Upper lobe of right lung (tissue), 1 donor: Measurements from ENCODE around the gene TRIM21. TPM values are rescaled to one million over a fixed set of nuclear protein-coding genes. Genes with fewer than 3 reads are reported as not detected.
"Not testable (repeated sequence)": the region's sequence is repeated elsewhere in the genome, so short reads cannot be mapped to it uniquely, and the experiment has no call there.

Experiments used
- ATAC-seq: fragments of 200-7000 bp; cut with Tn5 transposase; one replicate; pipeline ENCODE4 v1.9.1; 2020; ENCODE audit warnings: mild to moderate bottlenecking, moderate library complexity
- DNase-seq: peaks from one replicate; pipeline ENCODE4 v3.0.0-alpha.2; 2020
- H3K27ac ChIP-seq: fragments of 200-600 bp; one replicate; pipeline ENCODE4 v1.8.0; 2022
- H3K27me3 ChIP-seq: fragments of 200-600 bp; one replicate; pipeline ENCODE4 v1.8.0; 2022; ENCODE audit warnings: mild to moderate bottlenecking
- H3K36me3 ChIP-seq: fragments of 200-600 bp; one replicate; pipeline ENCODE4 v1.8.0; 2022
- H3K4me1 ChIP-seq: fragments of 200-600 bp; one replicate; pipeline ENCODE4 v1.8.0; 2022
- H3K4me3 ChIP-seq: fragments of 200-600 bp; one replicate; pipeline ENCODE4 v1.8.0; 2022; ENCODE audit warnings: mild to moderate bottlenecking
- H3K9me3 ChIP-seq: fragments of 200-600 bp; one replicate; pipeline ENCODE4 v1.8.0; 2022
- intact Hi-C: fragments of 100-400 bp; cut with DNase I; formaldehyde crosslinking; loops from one replicate; pipeline ENCODE4 v1.11.0; 2022
- total RNA-seq: library from RNA; stranded (reverse); fragmentation: NEBNext Ultra II Directional; extraction: Animal tissue kit (Norgen Biotek cat#: 25700); gene quantifications from one replicate; pipeline ENCODE4 v1.2.1, GENCODE V29; 2021
- TF ChIP-seq, protein P1 (sequence below): fragments of 200-600 bp; IDR thresholded peaks from one replicate; pipeline ENCODE4 v1.8.0; 2022; ENCODE audit warnings: antibody characterized with exemption
- donor health status: DM: no; HTN: yes; CAD: no; lungs with severe emphysema.

Gene TRIM21
- total RNA-seq, 1 donor from 2014 or later: 34.1 TPM

DNA sequence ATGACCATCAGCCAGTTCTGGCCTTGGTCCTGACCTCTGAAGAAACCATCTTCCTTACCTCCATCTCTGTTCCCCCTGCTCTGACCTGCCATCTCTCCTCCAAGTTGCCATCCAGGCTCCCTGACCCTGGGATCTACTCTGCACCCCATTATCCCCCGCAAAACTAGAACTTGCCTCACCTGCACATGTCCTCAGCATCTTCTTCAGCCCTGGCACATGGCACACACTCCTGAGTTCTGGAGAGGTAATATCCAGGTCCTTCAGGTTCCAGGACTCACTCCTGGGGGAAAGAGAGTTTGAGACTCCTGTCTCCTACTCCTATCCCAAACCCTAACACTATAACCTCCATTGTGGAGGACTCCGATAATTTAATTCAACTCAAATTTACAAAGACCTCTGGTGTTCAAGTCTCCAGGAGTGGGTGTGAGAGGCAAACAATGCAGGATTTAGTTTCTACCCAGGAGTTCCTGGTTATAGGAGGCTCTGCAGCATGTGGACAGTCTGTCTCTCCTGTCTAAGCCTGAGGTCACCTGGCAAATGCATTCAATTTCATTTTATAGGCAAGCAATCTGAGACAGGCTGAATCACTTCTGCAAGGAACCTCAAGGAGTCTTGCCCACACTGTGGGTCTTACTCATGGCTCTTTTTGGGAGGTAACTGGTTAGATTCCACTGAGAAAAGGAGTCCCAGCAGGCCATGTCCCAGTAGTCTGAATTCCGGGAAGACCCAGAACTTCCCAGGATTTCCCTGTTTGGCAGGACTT is 7.3 kb downstream of the TRIM21 start:
- no peak overlapping the region for H3K27ac ChIP-seq
- no peaks in the 10 kb centered on the region for H3K27me3 ChIP-seq
- no peak for ATAC-seq
- H3K4me3 ChIP-seq: no peak overlapping the region
- intact Hi-C loops: no loop called here
- TF ChIP-seq, protein P1, sequence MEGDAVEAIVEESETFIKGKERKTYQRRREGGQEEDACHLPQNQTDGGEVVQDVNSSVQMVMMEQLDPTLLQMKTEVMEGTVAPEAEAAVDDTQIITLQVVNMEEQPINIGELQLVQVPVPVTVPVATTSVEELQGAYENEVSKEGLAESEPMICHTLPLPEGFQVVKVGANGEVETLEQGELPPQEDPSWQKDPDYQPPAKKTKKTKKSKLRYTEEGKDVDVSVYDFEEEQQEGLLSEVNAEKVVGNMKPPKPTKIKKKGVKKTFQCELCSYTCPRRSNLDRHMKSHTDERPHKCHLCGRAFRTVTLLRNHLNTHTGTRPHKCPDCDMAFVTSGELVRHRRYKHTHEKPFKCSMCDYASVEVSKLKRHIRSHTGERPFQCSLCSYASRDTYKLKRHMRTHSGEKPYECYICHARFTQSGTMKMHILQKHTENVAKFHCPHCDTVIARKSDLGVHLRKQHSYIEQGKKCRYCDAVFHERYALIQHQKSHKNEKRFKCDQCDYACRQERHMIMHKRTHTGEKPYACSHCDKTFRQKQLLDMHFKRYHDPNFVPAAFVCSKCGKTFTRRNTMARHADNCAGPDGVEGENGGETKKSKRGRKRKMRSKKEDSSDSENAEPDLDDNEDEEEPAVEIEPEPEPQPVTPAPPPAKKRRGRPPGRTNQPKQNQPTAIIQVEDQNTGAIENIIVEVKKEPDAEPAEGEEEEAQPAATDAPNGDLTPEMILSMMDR: no peak
- no peaks in the 10 kb centered on the region for H3K9me3 ChIP-seq
- DNase-seq: no peak
- H3K4me1 ChIP-seq: peaks cover 5% of the 10 kb centered on the region
- peaks cover 66% of the 10 kb centered on the region for H3K36me3 ChIP-seq

DNA sequence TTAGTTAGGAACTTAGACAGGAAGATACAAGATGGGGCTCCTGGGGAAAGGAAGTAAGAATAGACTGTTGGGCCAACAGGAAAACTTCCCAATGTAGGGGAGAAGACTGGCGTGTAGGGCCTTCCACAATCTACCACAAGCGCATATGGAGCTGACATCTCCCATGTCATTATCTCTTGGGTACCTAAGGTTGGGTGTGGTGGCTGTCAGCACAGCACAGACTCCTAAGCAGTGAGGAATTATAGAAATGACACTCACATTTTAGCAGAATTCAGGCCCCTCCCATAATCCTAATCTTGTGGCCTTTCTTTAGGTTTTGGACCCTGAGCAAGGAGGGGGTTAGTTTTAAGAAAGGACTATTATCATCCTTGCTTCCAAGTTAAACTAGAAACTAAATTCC is 11.6 kb downstream of the TRIM21 start:
- Histone ChIP-seq H3K4me3 (no peak overlapping the region), H3K36me3 (peaks cover 32% of the 10 kb centered on the region), H3K27me3 (no peaks in the 10 kb centered on the region), H3K27ac (no peak overlapping the region), H3K9me3 (no peaks in the 10 kb centered on the region), H3K4me1 (no peaks in the 10 kb centered on the region)
- TF ChIP-seq, protein P1: no peak
- no peak for ATAC-seq
- intact Hi-C loops: no loop called here
- DNase-seq: no peak

DNA sequence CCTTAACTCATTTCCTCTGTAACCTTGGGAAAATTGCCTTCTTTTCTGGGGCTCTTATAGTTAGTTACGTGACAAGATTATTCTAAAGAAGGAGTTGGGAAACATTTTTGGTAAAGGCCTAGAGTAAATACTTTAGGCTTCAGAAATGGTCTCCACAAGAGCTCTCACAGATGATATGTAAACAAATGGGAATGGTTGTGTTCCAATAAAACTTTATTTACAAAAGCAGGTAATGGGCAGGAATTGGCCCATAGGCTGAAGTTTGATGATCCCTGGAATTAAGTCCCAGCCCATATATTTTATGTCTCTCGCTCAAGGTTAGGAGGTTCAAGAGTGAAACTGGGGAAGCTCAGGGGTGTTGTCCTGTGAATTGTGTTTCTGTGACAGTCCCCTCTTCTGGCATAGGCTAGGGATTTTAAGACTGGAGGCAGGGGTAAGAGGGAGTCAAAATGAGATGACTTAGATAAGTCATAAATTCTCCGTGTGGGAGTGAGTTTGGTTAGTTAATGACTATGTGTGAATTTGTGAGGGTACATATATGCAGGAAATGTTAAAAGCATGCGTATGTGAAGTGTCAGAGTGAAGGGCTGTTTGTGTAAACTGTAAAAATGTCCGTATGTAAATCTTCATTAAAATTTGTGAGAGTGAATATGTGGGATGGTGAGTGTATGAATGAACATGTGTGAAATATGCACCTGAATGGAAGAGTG is 17.9 kb downstream of the TRIM21 start:
- H3K27me3 ChIP-seq: no peaks in the 10 kb centered on the region
- DNase-seq (no peak), ATAC-seq (no peak)
- intact Hi-C loops: no loop called here
- H3K27ac ChIP-seq: no peak overlapping the region
- no peaks in the 10 kb centered on the region for H3K36me3 ChIP-seq
- H3K4me1 ChIP-seq: no peaks in the 10 kb centered on the region
- TF ChIP-seq, protein P1: no peak
- no peak overlapping the region for H3K4me3 ChIP-seq
- no peaks in the 10 kb centered on the region for H3K9me3 ChIP-seq

DNA sequence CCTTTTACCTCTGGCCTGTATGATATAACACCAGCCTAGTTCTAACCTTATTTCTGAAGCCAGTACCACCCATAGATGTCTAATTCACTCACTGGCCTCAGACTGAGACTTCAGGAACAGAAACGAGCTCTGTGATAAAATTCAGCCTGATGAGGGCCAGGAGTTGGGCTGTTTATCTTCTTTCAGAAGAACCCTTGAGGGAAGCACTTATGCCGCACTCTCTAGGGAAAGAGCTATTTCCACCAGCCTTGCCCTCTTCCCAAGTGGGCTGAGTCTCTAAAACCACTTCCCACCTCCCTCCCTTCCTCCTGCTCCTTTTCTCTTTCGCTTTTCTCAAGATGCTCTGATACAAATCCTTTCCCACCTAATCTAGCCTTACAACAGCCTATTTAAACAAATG is 23.3 kb downstream of the TRIM21 start:
- Histone ChIP-seq H3K27ac (no peak overlapping the region), H3K36me3 (no peaks in the 10 kb centered on the region), H3K4me1 (no peaks in the 10 kb centered on the region), H3K27me3 (no peaks in the 10 kb centered on the region), H3K9me3 (no peaks in the 10 kb centered on the region), H3K4me3 (no peak overlapping the region)
- intact Hi-C loops: no loop called here
- TF ChIP-seq, protein P1: no peak
- DNase-seq (no peak), ATAC-seq (no peak)

DNA sequence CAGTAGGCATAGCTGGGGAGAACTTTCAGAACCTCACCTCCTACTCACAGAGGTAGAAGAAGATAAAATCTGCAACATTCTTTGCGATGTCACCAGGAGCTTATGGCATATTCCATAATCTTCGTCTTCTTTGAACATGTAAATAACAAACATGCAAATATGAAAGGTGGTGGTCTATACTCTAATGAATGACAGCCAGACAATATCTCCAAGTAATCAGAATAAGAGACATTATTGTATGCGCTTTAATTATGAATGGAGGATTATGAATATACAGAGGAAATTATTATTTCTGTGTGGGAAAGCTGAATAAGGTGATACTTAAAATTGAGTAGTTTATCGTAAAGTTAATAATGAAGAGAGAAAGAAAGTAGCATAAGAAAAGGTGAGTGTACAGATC is 25.2 kb downstream of the TRIM21 start, which contains the start of gene OR52B4:
Gene OR52B4, minus strand, starts transcription at position 101 of the 400 bp plus-strand sequence. Its CDS starts 91 bp downstream, at position 10.
- Histone ChIP-seq H3K4me1 (no peaks in the 10 kb centered on the region), H3K27ac (no peak within 1 kb of the TSS), H3K27me3 (no peaks in the 10 kb centered on the region), H3K4me3 (no peak within 1 kb of the TSS), H3K36me3 (no peaks in the 10 kb centered on the region), H3K9me3 (no peaks in the 10 kb centered on the region)
- no peak for ATAC-seq
- no peak for DNase-seq
- intact Hi-C loops: no loop called here
- TF ChIP-seq, protein P1: no peak

DNA sequence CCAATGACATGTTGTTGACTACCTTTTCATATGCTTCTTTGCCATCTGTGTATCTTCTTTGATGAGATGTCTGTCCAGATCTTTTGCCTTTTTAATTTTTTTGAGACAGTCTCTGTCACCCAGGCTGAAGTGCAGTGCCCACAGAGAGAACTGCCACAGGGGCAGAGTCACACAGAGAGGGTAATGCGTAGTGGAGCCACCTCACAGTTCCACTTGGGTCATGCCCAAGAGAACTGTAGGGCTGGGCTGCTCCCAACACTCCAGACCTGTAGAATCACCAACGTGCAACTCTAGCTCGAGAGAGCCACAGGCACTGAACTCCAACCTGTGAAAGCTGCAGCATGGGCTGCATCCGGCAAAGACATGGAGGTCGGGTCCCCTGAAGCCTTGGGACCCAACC is 45.4 kb downstream of the TRIM21 start:
- not testable (repeated sequence) for ATAC-seq

DNA sequence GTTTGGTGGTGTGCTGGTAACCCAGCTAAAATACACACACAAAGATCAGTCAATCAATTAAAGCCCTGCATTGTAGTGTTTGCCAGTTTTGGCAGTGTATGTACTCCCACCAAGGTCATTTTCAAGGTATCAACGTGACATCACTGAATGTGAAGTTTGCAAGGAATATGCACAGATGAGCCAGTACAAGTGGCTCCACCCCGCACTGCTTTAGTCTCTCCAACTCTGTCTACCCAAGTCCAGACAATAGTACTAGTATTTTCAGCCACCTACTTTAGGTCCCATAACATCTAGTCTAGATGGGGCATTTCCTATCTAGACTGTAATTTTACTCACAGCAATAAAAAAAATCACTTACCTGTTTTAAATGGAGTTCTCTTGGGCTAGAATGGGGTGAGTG is 48.1 kb downstream of the TRIM21 start:
- H3K4me1 ChIP-seq, H3K36me3 ChIP-seq, H3K27ac ChIP-seq, intact Hi-C loops, H3K4me3 ChIP-seq, H3K9me3 ChIP-seq, H3K27me3 ChIP-seq, DNase-seq: not testable (repeated sequence)
- peak; percentile 36 for ATAC-seq

More for the DNA sequence above, 45.4 kb downstream of the TRIM21 start:
- H3K27ac ChIP-seq, H3K4me1 ChIP-seq, H3K9me3 ChIP-seq, DNase-seq, H3K36me3 ChIP-seq, H3K27me3 ChIP-seq, H3K4me3 ChIP-seq, intact Hi-C loops: not testable (repeated sequence)
